H1 (cell line): ENCODE data around the gene RASL10A.

Experiments
- CTCF ChIP-seq, 3 experiments: IDR thresholded peaks; 1 replicate in 2 of 3; 2 replicates in 1 of 3; pipeline versions ENCODE4 v1.5.1 to v1.6.1; 2011; ENCODE audit warnings: low read length in 3 of 3, mild to moderate bottlenecking in 3 of 3, inconsistent platforms in 2 of 3, low read depth in 1 of 3, moderate library complexity in 1 of 3; ENCODE audit not compliant: insufficient read depth in 1 of 3; ENCODE audit errors: control extremely low read depth in 1 of 3
- EP300 ChIP-seq, 2 experiments: IDR thresholded peaks; 1 replicate in 1 of 2; 2 replicates in 1 of 2; pipeline ENCODE4 v1.6.1; 2011 to 2012; ENCODE audit warnings: low read depth in 2 of 2, low read length in 2 of 2, mild to moderate bottlenecking in 2 of 2, borderline replicate concordance in 1 of 2, inconsistent platforms in 1 of 2, moderate library complexity in 1 of 2
- KDM1A ChIP-seq: fragments of 200-600, 300-600 bp; sonication (generic); IDR thresholded peaks from 2 replicates; pipeline ENCODE4 v1.7.1; 2016; ENCODE audit warnings: mild to moderate bottlenecking, low read length, borderline replicate concordance

GRCh38 chr22:29316141-29316828 lies 788 bp upstream of the RASL10A start:
- no peak for TF ChIP-seq KDM1A
- TF ChIP-seq EP300 (IDR thresholded peaks at IDR 0.05; ENCODE audit: borderline replicate concordance in 1 of 2, low read depth in 2 of 2, low read length in 2 of 2) = no peak
- TF ChIP-seq CTCF (IDR thresholded peaks at IDR 0.05; ENCODE audit: control extremely low read depth in 1 of 3, insufficient read depth in 1 of 3, low read depth in 1 of 3, low read length in 3 of 3) = no peak
